IPS DF 19.7 (cell line): ENCODE measurements around the gene FAM234A.
"Not testable (repeated sequence)": the region's sequence is repeated elsewhere in the genome, so short reads cannot be mapped to it uniquely, and the experiment has no call there.

ENCODE experiments used
- DNase-seq: peaks from one replicate; pipeline ENCODE4 v3.0.0-alpha.2; 2013; ENCODE audit warnings: low read depth, low spot score

The FAM234A gene

GRCh38 chr16:230949-231348 lies 3.7 kb upstream of the FAM234A start:
- DNase-seq, result no peak

- no peak for DNase-seq
Measured at GRCh38 chr16:239948-240277, 5.3 kb downstream of the FAM234A start.

GRCh38 chr16:240559-240958 lies 5.9 kb downstream of the FAM234A start:
- DNase-seq, result no peak

- DNase-seq, result no peak
Measured at GRCh38 chr16:242281-242680, 7.7 kb downstream of the FAM234A start.

GRCh38 chr16:243348-243747 lies 8.7 kb downstream of the FAM234A start:
- DNase-seq, result no peak

- DNase-seq, result no peak
Measured at GRCh38 chr16:245105-245504, 10.5 kb downstream of the FAM234A start.

- DNase-seq, result no peak
Measured at GRCh38 chr16:247027-247426, 12.4 kb downstream of the FAM234A start.

- DNase-seq, result no peak
Measured at GRCh38 chr16:249431-249830, 14.8 kb downstream of the FAM234A start.

- no peak for DNase-seq
Measured at GRCh38 chr16:252366-253337, 18.0 kb downstream of the FAM234A start.

- no peak for DNase-seq
Measured at GRCh38 chr16:253833-254232, 19.2 kb downstream of the FAM234A start.

GRCh38 chr16:254461-254860 lies 19.8 kb downstream of the FAM234A start:
- no peak for DNase-seq

- DNase-seq, result no peak
Measured at GRCh38 chr16:255183-255582, 20.6 kb downstream of the FAM234A start.

- not testable (repeated sequence) for DNase-seq
Measured at GRCh38 chr16:258091-258490, 23.5 kb downstream of the FAM234A start.

GRCh38 chr16:259226-259625 lies 24.6 kb downstream of the FAM234A start:
- DNase-seq, result no peak

- DNase-seq, result no peak
Measured at GRCh38 chr16:259814-260253, 25.2 kb downstream of the FAM234A start.

GRCh38 chr16:260326-260725 lies 25.7 kb downstream of the FAM234A start:
- no peak for DNase-seq

- DNase-seq, result no peak
Measured at GRCh38 chr16:261031-261691, 26.5 kb downstream of the FAM234A start.

GRCh38 chr16:262121-262745 lies 27.6 kb downstream of the FAM234A start:
- no peak for DNase-seq

- no peak for DNase-seq
Measured at GRCh38 chr16:263182-263774, 28.7 kb downstream of the FAM234A start.

- DNase-seq, result no peak
Measured at GRCh38 chr16:263944-264343, 29.3 kb downstream of the FAM234A start.

- no peak for DNase-seq
Measured at GRCh38 chr16:264440-264951, 29.9 kb downstream of the FAM234A start.

GRCh38 chr16:265002-265529 lies 30.4 kb downstream of the FAM234A start:
- DNase-seq, result no peak
